ENCODE measurements around the gene DYNC2I2.
A peak's percentile ranks its signal among the peaks of the same experiment; 100 is the strongest.

Gene DYNC2I2

DNA sequence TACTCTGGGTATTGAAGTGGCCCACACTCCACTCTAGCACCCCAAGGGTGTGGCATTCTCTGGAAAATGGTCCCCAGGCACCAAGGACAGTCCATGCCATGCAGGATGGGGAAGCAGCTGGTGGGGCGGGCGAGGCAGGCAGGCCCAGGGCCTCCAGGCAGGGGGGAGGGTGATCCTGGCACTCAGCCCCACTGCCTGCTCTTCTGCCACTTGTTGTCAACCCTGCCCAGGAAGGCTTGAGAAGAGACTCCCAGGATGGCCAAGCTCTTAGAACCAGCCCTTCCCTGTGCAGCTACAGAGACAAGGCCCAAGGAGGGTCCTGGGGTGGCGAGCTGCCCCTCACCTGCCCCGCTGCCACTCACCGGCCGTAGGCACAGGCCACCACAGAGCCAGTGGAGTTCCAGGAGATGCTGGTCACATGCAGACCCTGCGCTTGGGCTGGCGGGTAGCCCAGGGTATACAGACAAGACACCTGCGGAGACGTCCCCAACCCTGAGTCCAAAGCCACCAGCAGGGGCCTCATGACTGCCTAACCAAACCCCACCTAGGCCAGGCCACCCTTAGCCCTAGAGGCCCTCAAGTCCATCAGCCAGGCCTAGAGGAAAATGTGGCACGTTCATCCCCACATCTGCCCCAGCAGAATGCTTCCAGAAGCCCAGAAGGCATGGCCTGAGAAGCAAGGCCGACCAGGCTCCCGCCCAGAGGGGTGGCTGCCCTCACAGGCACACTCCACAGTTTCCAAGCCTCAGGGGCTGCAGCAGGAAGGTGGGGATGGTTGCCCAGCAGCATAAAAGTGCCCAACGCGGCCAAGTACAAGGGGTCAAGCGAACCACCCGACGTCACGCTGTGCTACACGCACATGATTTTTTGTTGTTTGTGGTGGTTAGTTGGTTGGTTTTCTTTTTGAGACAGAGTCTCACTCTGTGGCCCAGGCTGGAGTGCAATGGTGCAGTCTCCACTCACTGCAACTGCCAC, 19.8 kb downstream of the DYNC2I2 start:
- no peak overlapping the region for H3K9ac ChIP-seq (ENCODE audit: low read length)
- H3K36me3 ChIP-seq (ENCODE audit: low read length) = no peaks in the 10 kb centered on the region
- H3K9me2 ChIP-seq (replicated peaks; ENCODE audit: insufficient read depth, low read length) = no peaks in the 10 kb centered on the region
- TF ChIP-seq EZH2phosphoT487 (conservative IDR thresholded peaks at IDR 0.05; ENCODE audit: low read length) = no peak
- TF ChIP-seq, protein P1, sequence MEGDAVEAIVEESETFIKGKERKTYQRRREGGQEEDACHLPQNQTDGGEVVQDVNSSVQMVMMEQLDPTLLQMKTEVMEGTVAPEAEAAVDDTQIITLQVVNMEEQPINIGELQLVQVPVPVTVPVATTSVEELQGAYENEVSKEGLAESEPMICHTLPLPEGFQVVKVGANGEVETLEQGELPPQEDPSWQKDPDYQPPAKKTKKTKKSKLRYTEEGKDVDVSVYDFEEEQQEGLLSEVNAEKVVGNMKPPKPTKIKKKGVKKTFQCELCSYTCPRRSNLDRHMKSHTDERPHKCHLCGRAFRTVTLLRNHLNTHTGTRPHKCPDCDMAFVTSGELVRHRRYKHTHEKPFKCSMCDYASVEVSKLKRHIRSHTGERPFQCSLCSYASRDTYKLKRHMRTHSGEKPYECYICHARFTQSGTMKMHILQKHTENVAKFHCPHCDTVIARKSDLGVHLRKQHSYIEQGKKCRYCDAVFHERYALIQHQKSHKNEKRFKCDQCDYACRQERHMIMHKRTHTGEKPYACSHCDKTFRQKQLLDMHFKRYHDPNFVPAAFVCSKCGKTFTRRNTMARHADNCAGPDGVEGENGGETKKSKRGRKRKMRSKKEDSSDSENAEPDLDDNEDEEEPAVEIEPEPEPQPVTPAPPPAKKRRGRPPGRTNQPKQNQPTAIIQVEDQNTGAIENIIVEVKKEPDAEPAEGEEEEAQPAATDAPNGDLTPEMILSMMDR (IDR thresholded peaks at IDR 0.05; ENCODE audit: insufficient read depth, low read length, poor library complexity, severe bottlenecking) = no peak
- H3F3A ChIP-seq (ENCODE audit: insufficient read depth) = no peaks in the 10 kb centered on the region
- H4K20me1 ChIP-seq (ENCODE audit: low read depth, low read length) = no peaks in the 10 kb centered on the region
- no peak overlapping the region for H3K4me2 ChIP-seq (ENCODE audit: low read depth, low read length, poor library complexity, severe bottlenecking)
- H3K27me3 ChIP-seq (ENCODE audit: low read length) = no peaks in the 10 kb centered on the region
- H3K9me3 ChIP-seq (ENCODE audit: insufficient read depth, low read length) = no peaks in the 10 kb centered on the region
- no peak overlapping the region for H2AFZ ChIP-seq (ENCODE audit: low read depth, low read length, severe bottlenecking)
- no peak overlapping the region for H3K4me3 ChIP-seq (ENCODE audit: insufficient read depth, low read length, poor library complexity, severe bottlenecking)
- H3K27ac ChIP-seq (ENCODE audit: low read depth, low read length) = no peak overlapping the region
- no peaks in the 10 kb centered on the region for H3K79me2 ChIP-seq (ENCODE audit: insufficient read depth, low read length)

DNA sequence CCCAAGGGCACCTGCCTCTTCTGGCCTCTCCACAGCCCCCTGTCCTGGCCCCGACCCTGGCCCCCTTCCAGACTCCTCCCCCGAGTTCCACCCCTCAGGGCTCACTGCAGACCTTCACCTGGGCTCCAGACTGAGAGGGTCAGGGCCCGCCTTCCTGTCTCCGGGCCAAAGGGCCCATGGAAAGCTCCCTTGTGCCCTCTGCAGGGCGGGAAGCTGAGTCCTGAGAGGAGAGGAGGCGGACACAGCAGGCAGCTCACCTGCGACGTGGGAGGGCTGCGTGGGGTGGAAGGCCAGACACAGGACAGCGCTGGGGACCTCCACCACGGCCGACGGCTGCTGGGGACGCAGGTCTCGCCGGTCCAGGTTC, 20.6 kb downstream of the DYNC2I2 start:
- H3K9me3 ChIP-seq (ENCODE audit: insufficient read depth, low read length) = no peaks in the 10 kb centered on the region
- no peak overlapping the region for H3K4me2 ChIP-seq (ENCODE audit: low read depth, low read length, poor library complexity, severe bottlenecking)
- no peak overlapping the region for H3K27ac ChIP-seq (ENCODE audit: low read depth, low read length)
- TF ChIP-seq EZH2phosphoT487 (conservative IDR thresholded peaks at IDR 0.05; ENCODE audit: low read length) = no peak
- TF ChIP-seq, protein P1 (IDR thresholded peaks at IDR 0.05; ENCODE audit: insufficient read depth, low read length, poor library complexity, severe bottlenecking) = no peak
- no peaks in the 10 kb centered on the region for H3K79me2 ChIP-seq (ENCODE audit: insufficient read depth, low read length)
- no peaks in the 10 kb centered on the region for H3K36me3 ChIP-seq (ENCODE audit: low read length)
- no peaks in the 10 kb centered on the region for H4K20me1 ChIP-seq (ENCODE audit: low read depth, low read length)
- H3K9ac ChIP-seq (ENCODE audit: low read length) = no peak overlapping the region
- no peak overlapping the region for H3K4me3 ChIP-seq (ENCODE audit: insufficient read depth, low read length, poor library complexity, severe bottlenecking)
- H3K9me2 ChIP-seq (replicated peaks; ENCODE audit: insufficient read depth, low read length) = no peaks in the 10 kb centered on the region
- H2AFZ ChIP-seq (ENCODE audit: low read depth, low read length, severe bottlenecking) = no peak overlapping the region
- H3F3A ChIP-seq (ENCODE audit: insufficient read depth) = no peaks in the 10 kb centered on the region
- no peaks in the 10 kb centered on the region for H3K27me3 ChIP-seq (ENCODE audit: low read length)

DNA sequence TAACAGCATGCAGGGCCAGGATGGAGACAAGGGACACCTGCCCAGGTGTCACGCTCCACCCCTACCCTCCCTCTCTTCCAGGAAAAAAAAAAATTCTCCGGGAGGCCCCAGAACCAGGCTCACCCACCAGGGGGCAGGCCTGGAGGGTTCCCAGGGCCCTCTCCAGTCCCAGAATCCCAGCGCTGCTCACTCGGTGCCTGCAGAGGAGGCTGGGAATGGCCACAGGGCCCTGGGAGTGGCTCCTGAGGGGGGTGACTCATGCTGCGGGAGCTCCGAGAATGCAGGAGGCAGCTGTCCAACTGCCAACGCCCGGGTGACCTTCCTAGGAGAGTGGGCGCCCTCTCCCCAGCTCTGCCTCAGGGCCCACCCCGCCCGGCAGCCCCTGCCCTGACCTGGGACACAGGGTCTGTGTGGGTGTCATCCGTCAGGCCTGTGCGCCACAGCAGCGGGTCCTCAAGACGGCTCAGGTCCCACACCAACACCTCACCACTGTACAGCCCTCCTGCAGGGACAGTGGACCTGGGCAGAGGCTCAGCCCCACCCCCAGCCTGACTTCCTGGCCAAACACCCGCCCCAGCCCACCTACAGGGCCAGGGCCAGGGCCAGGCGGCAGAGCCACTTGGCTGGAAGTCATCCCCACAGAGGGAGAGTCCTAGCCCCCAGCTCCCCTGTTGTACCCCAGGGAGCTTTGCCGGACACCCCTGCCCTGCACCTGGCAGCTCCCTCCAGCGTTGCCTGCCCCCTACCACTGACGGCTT, 21.2 kb downstream of the DYNC2I2 start:
- H3K9ac ChIP-seq (ENCODE audit: low read length) = no peak overlapping the region
- H3K36me3 ChIP-seq (ENCODE audit: low read length) = no peaks in the 10 kb centered on the region
- H3K27ac ChIP-seq (ENCODE audit: low read depth, low read length) = no peak overlapping the region
- no peak overlapping the region for H3K4me2 ChIP-seq (ENCODE audit: low read depth, low read length, poor library complexity, severe bottlenecking)
- no peak overlapping the region for H3K4me3 ChIP-seq (ENCODE audit: insufficient read depth, low read length, poor library complexity, severe bottlenecking)
- no peaks in the 10 kb centered on the region for H3K9me3 ChIP-seq (ENCODE audit: insufficient read depth, low read length)
- H3K79me2 ChIP-seq (ENCODE audit: insufficient read depth, low read length) = no peaks in the 10 kb centered on the region
- no peaks in the 10 kb centered on the region for H3K27me3 ChIP-seq (ENCODE audit: low read length)
- H3F3A ChIP-seq (ENCODE audit: insufficient read depth) = no peaks in the 10 kb centered on the region
- no peaks in the 10 kb centered on the region for H4K20me1 ChIP-seq (ENCODE audit: low read depth, low read length)
- no peaks in the 10 kb centered on the region for H3K9me2 ChIP-seq (replicated peaks; ENCODE audit: insufficient read depth, low read length)
- H2AFZ ChIP-seq (ENCODE audit: low read depth, low read length, severe bottlenecking) = no peak overlapping the region
- TF ChIP-seq EZH2phosphoT487 (conservative IDR thresholded peaks at IDR 0.05; ENCODE audit: low read length) = no peak
- TF ChIP-seq, protein P1 (IDR thresholded peaks at IDR 0.05; ENCODE audit: insufficient read depth, low read length, poor library complexity, severe bottlenecking) = peak; percentile 16
